Thoracic aorta (tissue), 2 donors: ENCODE results near the gene CHD1L. TPM values are rescaled to one million over a fixed set of nuclear protein-coding genes. Genes with fewer than 3 reads are reported as not detected.

Experiments
- ATAC-seq: fragments of 150-250 bp; one replicate; pipeline ENCODE4 v1.8.0; 2017; ENCODE audit warnings: low read depth; ENCODE audit not compliant: insufficient number of reproducible peaks, low FRiP score
- DNase-seq: peaks from one replicate; pipeline ENCODE4 v3.0.0-alpha.2; 2020; ENCODE audit warnings: low spot score
- H3K27ac ChIP-seq, 2 donors: fragments of 200-600 bp; sonication (generic); 1 replicate in 1 of 2; 2 replicates in 1 of 2; pipeline ENCODE4 v1.5.1; 2016; ENCODE audit warnings: mild to moderate bottlenecking in 2 of 2, moderate library complexity in 2 of 2
- H3K27me3 ChIP-seq: fragments of 200-600 bp; sonication (generic); replicated peaks from 2 replicates; pipeline ENCODE4 v1.6.0; 2016; ENCODE audit warnings: mild to moderate bottlenecking; ENCODE audit not compliant: insufficient read depth
- H3K36me3 ChIP-seq: fragments of 200-600 bp; sonication (generic); one replicate; pipeline ENCODE4 v1.5.1; 2016
- H3K4me1 ChIP-seq, 2 donors: fragments of 200-600 bp; sonication (generic); 1 replicate in 1 of 2; 2 replicates in 1 of 2; pipeline versions ENCODE4 v1.5.1 to v1.6.0; 2016; ENCODE audit warnings: low read depth in 2 of 2, mild to moderate bottlenecking in 1 of 2; ENCODE audit not compliant: control insufficient read depth in 1 of 2
- H3K4me3 ChIP-seq: fragments of 200-600 bp; sonication (generic); 2 replicates; pipeline ENCODE4 v1.5.1; 2016; ENCODE audit warnings: mild to moderate bottlenecking
- H3K9me3 ChIP-seq: fragments of 200-600 bp; sonication (generic); 2 replicates; pipeline ENCODE4 v1.5.1; 2016
- CTCF ChIP-seq: fragments of 200-600 bp; sonication (generic); IDR thresholded peaks from one replicate; pipeline ENCODE4 v1.5.1; 2019; ENCODE audit warnings: antibody characterized with exemption
- total RNA-seq, 2 donors: library from RNA; depleted of rRNA; stranded (reverse); fragments of >200 nt; gene quantifications; one replicate each; pipeline versions ENCODE4 v1.1.0 to v1.2.3, GENCODE V29; 2016

The CHD1L gene
- total RNA-seq, 2 donors from 2014 or later = 36.6 to 50.8 TPM

- no peak for TF ChIP-seq CTCF
- H3K27me3 ChIP-seq = no peaks in the 10 kb centered on the region
- H3K36me3 ChIP-seq = no peaks in the 10 kb centered on the region
- H3K4me3 ChIP-seq = no peak overlapping the region
- H3K9me3 ChIP-seq = no peaks in the 10 kb centered on the region
- DNase-seq (no peak), ATAC-seq (no peak)
- H3K4me1 ChIP-seq = no peaks in the 10 kb centered on the region
- no peak overlapping the region for H3K27ac ChIP-seq
Measured at GRCh38 chr1:147338571-147338970, 96.1 kb downstream of the CHD1L start.

DNA sequence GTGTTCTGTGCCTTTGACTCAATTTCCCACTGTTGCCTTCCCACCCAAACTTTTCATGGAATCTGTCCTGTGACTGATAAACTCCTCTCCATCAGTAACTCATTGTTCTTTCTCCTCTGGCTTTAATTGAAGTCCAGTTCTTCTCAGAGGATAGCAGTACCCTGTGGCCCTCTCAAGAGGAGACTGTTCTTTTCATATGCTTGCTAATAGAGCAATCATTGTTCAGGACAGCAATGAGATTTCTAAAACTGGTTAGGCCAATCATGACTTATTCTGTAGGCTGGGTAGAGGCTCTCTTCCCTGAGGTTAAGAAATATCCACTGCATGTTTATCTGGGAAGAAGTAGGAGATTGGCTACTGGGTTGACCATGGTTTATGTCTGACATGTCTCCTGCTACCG, 98.8 kb downstream of the CHD1L start:
- TF ChIP-seq CTCF = no peak

More for the DNA sequence above, 98.8 kb downstream of the CHD1L start:
- Histone ChIP-seq H3K9me3 (no peaks in the 10 kb centered on the region), H3K4me1 (no peaks in the 10 kb centered on the region), H3K36me3 (no peaks in the 10 kb centered on the region), H3K4me3 (no peak overlapping the region), H3K27me3 (no peaks in the 10 kb centered on the region), H3K27ac (no peak overlapping the region)
- ATAC-seq (no peak), DNase-seq (no peak)

Other genes starting within 250 kb of the CHD1L start
- 10 to 100 TPM; 19.5 to 20.8 TPM for gene PRKAB2, start 70.2 kb upstream of the CHD1L start, total RNA-seq
- gene FMO5, start 17.3 kb upstream of the CHD1L start, total RNA-seq = 1 to 10 TPM; 1.9 to 4.7 TPM